Esophagus squamous epithelium (tissue), 4 donors: Measurements from ENCODE around the gene C1orf21.

ENCODE experiments used
- POLR2A ChIP-seq, 4 donors: fragments of 450-650 bp; IDR thresholded peaks; one replicate each; pipeline ENCODE4 v1.6.1; 2017; ENCODE audit warnings: antibody characterized with exemption in 4 of 4, mild to moderate bottlenecking in 4 of 4, moderate library complexity in 3 of 4
- TF ChIP-seq, protein P1 (sequence below), 6 experiments: fragments of 450-650 bp in 4 of 6; fragments of 200-600 bp in 2 of 6; sonication (generic) in 2 of 6; IDR thresholded peaks; one replicate each; pipeline ENCODE4 v1.5.1; 2016 to 2019; ENCODE audit warnings: antibody characterized with exemption in 6 of 6, mild to moderate bottlenecking in 4 of 6, moderate library complexity in 4 of 6

DNA sequence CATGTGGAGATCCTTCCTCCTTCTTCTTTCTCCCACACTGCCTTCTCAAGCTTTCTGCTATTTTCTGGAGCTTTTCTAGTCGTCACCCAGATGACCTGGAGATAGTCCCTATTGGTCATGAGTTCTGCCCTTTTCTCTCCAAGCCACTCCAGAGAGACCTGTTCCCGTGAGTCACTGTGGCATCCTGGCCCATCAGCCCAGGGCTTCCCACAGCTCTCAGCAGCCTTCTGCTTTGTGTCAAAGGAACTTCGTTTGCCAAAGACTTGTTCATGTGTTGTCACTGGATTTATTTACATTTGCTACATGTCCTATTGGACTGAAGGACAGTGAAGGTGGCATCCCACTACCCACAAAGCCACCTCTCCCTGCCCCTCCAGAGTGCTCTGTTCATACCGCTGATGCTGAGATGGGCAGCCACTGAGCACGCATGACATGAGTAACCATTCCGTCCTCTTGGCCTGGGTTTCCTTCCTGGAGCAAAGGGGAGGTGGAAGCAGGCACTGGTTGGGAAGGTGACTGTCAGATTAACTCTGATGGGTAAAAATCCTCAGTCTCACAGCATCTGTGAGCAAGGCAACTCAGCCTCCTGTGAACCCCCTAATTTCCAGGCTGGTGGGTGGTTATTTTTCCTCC, 248.6 kb downstream of the C1orf21 start:
- no peak for TF ChIP-seq POLR2A (IDR thresholded peaks at IDR 0.05)
- TF ChIP-seq, protein P1, sequence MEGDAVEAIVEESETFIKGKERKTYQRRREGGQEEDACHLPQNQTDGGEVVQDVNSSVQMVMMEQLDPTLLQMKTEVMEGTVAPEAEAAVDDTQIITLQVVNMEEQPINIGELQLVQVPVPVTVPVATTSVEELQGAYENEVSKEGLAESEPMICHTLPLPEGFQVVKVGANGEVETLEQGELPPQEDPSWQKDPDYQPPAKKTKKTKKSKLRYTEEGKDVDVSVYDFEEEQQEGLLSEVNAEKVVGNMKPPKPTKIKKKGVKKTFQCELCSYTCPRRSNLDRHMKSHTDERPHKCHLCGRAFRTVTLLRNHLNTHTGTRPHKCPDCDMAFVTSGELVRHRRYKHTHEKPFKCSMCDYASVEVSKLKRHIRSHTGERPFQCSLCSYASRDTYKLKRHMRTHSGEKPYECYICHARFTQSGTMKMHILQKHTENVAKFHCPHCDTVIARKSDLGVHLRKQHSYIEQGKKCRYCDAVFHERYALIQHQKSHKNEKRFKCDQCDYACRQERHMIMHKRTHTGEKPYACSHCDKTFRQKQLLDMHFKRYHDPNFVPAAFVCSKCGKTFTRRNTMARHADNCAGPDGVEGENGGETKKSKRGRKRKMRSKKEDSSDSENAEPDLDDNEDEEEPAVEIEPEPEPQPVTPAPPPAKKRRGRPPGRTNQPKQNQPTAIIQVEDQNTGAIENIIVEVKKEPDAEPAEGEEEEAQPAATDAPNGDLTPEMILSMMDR (IDR thresholded peaks at IDR 0.05) = no peak
